Epithelial cell of proximal tubule (primary cell): ENCODE data around the gene ACAA1. TPM values are rescaled to one million over a fixed set of nuclear protein-coding genes. Genes with fewer than 3 reads are reported as not detected.

ENCODE experiments used
- DNase-seq: peaks from one replicate; pipeline ENCODE4 v3.0.0-alpha.2; 2011; ENCODE audit warnings: low read depth
- H3K4me3 ChIP-seq: 2 replicates; pipeline ENCODE4 v1.5.1; 2011; ENCODE audit warnings: low read depth, mild to moderate bottlenecking, low read length
- total RNA-seq: library from RNA; depleted of rRNA; stranded (reverse); fragments of >200 nt; gene quantifications from 2 replicates; pipeline ENCODE4 v1.2.3, GENCODE V29; 2015
- TF ChIP-seq, protein P1 (sequence below): conservative IDR thresholded peaks from 2 replicates; pipeline ENCODE4 v1.5.1; 2012; ENCODE audit warnings: low read depth, mild to moderate bottlenecking, low read length

The ACAA1 gene
- total RNA-seq, 1 donor from 2014 or later, result 37.8 TPM

DNA sequence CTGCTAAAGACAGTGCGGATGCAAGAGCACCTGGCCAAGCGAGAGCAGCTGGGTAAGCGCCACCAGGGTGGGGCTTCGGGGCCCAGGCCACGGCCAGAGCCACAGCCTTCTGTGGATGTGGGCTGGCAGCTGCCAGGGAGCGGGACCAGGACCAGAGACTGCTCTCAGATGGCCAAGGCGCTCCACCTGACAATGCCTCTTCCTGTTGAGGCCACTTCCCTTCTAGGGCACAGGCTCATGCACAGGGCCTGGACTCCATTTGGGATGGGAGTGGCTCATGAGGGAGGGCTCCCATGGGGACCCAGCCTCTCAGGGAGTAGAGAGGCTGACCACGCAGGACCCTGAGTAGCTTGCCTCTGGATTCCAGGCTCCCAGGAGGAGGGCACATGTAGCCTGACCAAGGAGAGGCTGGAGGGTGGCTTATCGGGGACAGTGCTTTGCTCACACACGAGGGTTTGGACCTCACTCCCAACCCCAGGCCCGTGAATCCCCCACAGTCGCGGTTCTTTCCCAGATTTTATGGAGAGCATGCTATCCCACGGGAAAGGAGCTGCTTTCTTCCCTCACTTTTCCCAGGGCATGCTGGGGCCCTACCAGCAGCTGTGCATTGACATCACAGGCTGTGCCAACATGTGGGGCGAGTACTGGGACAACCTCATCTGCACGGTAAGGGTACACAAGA, 25.1 kb downstream of the ACAA1 start:
- DNase-seq, result no peak
- TF ChIP-seq, protein P1, sequence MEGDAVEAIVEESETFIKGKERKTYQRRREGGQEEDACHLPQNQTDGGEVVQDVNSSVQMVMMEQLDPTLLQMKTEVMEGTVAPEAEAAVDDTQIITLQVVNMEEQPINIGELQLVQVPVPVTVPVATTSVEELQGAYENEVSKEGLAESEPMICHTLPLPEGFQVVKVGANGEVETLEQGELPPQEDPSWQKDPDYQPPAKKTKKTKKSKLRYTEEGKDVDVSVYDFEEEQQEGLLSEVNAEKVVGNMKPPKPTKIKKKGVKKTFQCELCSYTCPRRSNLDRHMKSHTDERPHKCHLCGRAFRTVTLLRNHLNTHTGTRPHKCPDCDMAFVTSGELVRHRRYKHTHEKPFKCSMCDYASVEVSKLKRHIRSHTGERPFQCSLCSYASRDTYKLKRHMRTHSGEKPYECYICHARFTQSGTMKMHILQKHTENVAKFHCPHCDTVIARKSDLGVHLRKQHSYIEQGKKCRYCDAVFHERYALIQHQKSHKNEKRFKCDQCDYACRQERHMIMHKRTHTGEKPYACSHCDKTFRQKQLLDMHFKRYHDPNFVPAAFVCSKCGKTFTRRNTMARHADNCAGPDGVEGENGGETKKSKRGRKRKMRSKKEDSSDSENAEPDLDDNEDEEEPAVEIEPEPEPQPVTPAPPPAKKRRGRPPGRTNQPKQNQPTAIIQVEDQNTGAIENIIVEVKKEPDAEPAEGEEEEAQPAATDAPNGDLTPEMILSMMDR, result no peak
- H3K4me3 ChIP-seq, result no peak overlapping the region

DNA sequence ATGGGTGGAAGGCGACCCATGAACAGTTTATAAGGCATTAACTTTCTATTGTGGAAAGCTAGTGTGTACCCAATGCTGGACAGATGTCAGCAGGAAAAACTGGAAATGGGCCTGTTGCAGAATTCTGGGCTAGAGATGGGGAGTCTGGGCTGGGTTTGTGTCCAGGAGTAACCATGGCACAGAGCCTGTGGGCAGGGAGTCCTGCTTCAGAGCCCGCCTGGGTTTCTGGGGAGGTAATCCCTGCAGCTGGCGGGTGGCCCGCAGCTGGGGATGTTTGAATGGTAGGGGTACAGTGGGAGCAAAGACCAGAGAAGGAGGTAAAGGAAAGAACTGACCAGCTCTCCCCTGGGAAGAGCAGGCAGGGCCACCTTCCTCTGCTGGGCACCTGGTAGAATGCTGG, 25.7 kb downstream of the ACAA1 start:
- no peak overlapping the region for H3K4me3 ChIP-seq
- no peak for DNase-seq

DNA sequence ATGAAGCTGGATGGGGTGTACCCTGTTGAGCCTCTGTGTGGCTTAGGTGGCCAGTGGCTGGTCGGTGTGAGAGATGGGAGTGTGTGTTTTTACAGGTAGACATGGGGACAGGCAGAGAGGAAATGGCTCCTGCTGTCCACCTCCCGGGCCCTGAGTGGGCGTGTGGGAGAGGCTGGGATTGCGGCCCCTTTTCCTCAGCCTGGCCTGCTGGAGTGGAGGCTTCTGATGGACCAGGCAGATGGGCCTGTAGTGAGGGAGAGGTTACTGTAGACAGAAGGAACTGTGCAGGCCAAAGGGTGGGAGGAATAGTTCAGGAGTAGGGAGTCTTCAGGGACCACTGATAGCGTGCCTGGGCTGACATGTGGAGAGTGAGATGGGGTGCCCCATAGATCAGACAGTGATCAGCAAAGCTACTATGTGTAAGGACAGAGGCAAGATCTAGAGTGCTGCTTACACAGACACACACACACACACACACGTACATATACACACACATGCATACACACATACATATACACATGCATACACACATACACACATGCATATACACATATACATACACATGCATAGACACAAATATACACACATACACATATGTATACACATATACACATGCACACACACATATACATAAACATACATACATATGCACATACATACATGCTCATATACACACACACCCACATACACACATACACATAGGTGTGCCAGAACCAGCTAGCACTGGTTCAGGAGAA, 26.4 kb downstream of the ACAA1 start:
- TF ChIP-seq, protein P1, result no peak
- no peak for DNase-seq
- H3K4me3 ChIP-seq, result no peak overlapping the region

More for the DNA sequence above, 25.7 kb downstream of the ACAA1 start:
- TF ChIP-seq, protein P1, result no peak

DNA sequence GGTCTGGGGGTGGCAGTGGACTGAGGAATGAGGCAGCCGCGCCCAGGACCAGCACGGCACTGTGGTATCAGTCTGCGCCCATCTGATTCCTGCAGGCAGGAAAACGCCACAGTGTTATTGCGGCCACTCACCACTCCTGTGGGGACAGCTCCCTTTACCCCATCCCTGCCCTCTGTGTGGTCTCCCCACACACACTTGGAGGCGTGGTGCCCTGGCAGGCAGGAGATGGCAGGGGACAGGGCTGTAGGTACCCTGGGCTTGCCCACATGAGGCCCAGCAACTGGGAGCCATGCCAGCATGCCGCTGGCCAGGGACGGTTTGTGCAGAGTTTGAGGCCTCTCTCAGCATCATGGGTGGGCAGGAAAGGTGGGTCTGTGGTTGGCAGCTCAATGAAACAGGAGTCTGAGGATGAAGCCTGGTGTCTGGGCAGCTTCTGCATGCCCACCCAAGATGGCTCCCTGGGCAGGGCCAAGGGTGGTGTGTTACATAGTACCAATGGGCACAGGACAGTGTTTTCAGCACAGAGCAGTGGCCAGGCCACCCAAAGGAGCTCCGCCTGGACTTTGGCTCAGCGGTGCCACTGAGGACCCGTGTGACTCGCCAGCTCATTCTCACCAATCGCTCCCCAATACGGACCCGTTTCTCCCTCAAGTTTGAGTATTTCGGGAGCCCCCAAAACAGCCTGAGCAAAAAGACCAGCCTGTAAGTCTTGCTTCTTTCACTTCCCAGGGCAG, 27.2 kb downstream of the ACAA1 start:
- no peak for DNase-seq
- TF ChIP-seq, protein P1, result no peak

DNA sequence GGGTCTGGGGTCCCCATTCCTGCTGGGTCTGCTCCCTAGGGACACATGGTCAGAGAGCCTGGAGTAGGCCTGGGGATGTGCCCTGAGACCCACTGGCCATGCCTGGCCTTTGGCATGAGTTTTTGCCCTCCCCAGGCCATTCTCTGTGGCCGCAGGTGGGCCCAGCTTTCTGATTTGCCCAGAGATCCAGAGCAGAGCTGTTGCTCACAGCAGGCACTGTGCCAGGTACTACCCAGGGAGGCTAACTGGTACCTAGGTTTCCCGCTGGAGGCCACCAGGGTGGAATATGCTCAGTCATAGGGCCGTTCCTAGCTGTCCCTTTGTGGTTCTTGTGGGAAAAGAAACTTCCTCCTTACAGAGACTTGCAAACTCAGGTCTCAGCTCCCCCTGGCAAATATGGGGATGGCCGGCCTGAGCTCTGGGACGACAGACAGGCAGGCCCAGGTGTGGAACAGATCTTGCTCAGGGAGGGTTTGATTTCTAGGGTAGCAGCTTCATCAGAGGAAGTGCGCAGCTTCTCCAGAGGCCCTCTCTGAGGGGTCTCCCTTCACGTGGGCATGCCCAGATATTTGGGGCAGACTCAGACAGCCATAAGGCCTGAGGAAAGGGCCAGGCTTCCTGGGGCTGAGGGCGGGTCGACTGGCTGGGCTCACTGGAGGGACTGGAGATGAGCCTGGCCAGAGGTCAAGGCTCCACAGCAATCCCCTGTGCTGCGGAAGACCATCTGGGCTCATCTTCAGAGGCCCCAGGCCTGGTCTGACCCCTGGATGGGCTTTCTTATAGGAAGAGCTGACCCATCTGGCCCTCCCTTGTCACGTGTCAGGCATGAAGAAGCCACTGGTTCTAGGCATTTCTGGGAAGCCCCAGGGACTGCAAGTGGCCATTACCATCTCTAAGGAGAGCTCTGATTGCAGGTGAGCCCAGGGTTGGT, 28.0 kb downstream of the ACAA1 start:
- no peak for DNase-seq
- TF ChIP-seq, protein P1, result no peak
- H3K4me3 ChIP-seq, result no peak overlapping the region

More for the DNA sequence above, 27.2 kb downstream of the ACAA1 start:
- H3K4me3 ChIP-seq, result no peak overlapping the region

DNA sequence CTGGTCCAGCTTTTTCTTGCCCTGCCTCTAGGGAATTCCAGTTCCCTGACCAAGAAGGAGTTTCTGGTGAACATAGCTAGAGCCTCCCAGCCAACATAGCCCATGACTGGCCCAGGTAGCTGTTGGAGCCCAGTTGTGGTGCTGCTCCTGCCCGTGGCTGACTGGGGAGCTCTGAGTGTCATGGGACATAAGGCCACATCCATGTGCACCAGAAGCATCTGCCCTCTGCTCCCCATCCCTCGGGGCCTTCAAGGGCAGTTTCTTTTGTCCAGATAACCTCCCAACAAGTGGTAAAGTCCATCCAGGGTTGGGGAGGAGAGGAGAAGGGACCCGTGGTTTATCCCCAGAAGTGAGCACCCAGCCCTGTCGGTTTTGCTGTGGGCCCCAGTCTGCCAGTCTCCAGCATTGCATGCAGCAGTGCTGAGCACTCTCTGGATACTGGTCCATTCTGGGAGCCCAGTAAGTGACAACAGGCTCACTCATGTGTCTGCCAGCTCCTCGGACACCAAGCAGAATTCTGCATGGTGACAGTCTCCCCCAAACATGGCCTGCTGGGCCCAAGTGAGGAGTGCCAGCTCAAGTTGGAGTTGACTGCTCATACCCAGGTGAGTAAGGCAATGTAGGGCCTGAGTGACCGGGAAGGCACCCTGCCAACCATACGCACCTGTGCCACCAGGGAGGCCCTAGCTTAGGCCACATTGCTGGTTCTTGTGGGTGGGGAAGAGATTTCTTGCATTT, 28.8 kb downstream of the ACAA1 start:
- TF ChIP-seq, protein P1, result no peak
- no peak overlapping the region for H3K4me3 ChIP-seq
- no peak for DNase-seq
